Inferior parietal cortex (tissue), 1 donor: Measurements from ENCODE around the gene PAPSS2.
A peak's percentile ranks its signal among the peaks of the same experiment; 100 is the strongest.

ENCODE experiments used
- DNase-seq: peaks from one replicate; pipeline ENCODE4 v3.0.0-alpha.2; 2016; ENCODE audit errors: extremely low spot score

The PAPSS2 gene

DNA sequence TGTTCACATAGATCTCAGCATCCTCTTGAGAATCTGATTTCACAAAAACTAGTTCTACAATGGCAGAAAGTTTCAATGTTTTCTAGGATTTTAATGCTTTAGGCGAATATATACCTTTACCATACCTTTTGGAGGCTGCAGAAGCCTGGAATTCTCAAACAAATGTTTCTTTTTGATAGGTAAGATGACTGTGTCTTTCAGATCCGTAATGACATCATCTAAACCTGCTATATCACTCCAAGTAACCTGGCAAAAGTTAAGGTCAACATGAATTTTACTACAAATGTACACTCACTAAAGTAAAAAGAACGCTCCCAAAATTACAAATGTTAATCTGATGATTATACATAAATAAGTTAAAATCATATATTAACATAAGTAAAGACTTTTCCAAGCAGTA is 130.5 kb downstream of the PAPSS2 start:
- DNase-seq, result no peak

DNA sequence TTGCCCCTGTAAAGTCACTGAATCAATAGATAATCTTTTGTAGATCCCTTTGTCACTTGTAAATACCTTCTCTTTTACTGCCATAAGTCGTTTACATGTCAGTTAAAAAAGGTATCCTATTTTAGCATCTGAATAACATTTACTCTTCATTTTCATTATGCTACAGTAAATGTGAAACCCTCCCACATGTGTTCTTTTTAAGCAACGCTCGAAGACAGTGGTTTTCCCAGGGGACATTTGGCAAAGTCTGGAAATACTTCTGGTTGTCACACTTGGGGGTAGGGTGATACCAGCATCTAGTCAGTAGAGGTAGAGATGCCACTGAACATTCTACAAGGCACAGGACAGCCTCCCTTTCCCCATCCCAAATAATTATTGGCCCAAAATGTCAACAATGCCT is 134.6 kb downstream of the PAPSS2 start:
- DNase-seq, result peak; percentile 45
